Esophagus muscularis mucosa (tissue), 4 donors: Measurements from ENCODE around the gene THOP1. TPM values are rescaled to one million over a fixed set of nuclear protein-coding genes. Genes with fewer than 3 reads are reported as not detected.

ENCODE experiments used
- DNase-seq: peaks from one replicate; pipeline ENCODE4 v3.0.0-alpha.2; 2017; ENCODE audit errors: extremely low spot score
- H3K27ac ChIP-seq, 4 donors: fragments of 200-600 bp; sonication (generic); replicated peaks in 1 of 4; 1 replicate in 3 of 4; 2 replicates in 1 of 4; pipeline ENCODE4 v1.5.1; 2016 to 2019; ENCODE audit warnings: mild to moderate bottlenecking in 1 of 4
- H3K27me3 ChIP-seq, 4 donors: fragments of 200-600 bp; sonication (generic); one replicate each; pipeline versions ENCODE4 v1.5.1 to v1.6.0; 2016 to 2019
- H3K36me3 ChIP-seq, 4 donors: fragments of 200-600 bp; sonication (generic); one replicate each; pipeline ENCODE4 v1.5.1; 2016 to 2019
- H3K4me1 ChIP-seq, 4 donors: fragments of 200-600 bp; sonication (generic); one replicate each; pipeline ENCODE4 v1.5.1; 2016 to 2019
- H3K4me3 ChIP-seq, 4 donors: fragments of 200-600 bp; sonication (generic); 1 replicate in 2 of 4; 2 replicates in 2 of 4; pipeline ENCODE4 v1.5.1; 2016 to 2019; ENCODE audit warnings: mild to moderate bottlenecking in 4 of 4, moderate library complexity in 1 of 4
- H3K9me3 ChIP-seq, 4 donors: fragments of 200-600 bp; sonication (generic); 1 replicate in 3 of 4; 2 replicates in 1 of 4; pipeline ENCODE4 v1.5.1; 2016 to 2019
- EP300 ChIP-seq: sonication (generic); formaldehyde crosslinking; IDR thresholded peaks from one replicate; pipeline ENCODE4 v1.6.1; 2017; ENCODE audit warnings: antibody characterized with exemption
- POLR2A ChIP-seq: fragments of 450-650 bp; IDR thresholded peaks from one replicate; pipeline ENCODE4 v1.6.1; 2017; ENCODE audit warnings: antibody characterized with exemption, moderate library complexity, mild to moderate bottlenecking, low read depth
- POLR2AphosphoS5 ChIP-seq, 2 donors: sonication (generic); formaldehyde crosslinking; IDR thresholded peaks; one replicate each; pipeline ENCODE4 v1.6.1; 2017; ENCODE audit warnings: antibody characterized with exemption in 2 of 2
- WGBS: methylation state at CpG from one replicate; pipeline ENCODE4 v1.1.5; 2018; 5-methylcytosine and 5-hydroxymethylcytosine counted together
- intact Hi-C: fragments of 100-400 bp; cut with DNase I; formaldehyde crosslinking; loops from one replicate; pipeline ENCODE4 v1.15.1; 2023
- total RNA-seq, 4 donors: library from RNA; depleted of rRNA; stranded (reverse); fragments of >200 nt; gene quantifications; one replicate each; pipeline versions ENCODE4 v1.1.0 to v1.2.1, GENCODE V29; 2016
- TF ChIP-seq, protein P1 (sequence below), 3 experiments: fragments of 200-600 bp in 2 of 3; fragments of 450-650 bp in 1 of 3; sonication (generic) in 2 of 3; IDR thresholded peaks; one replicate each; pipeline ENCODE4 v1.5.1; 2017 to 2019; ENCODE audit warnings: antibody characterized with exemption in 3 of 3, mild to moderate bottlenecking in 2 of 3, moderate library complexity in 1 of 3

The THOP1 gene
- total RNA-seq, 4 donors from 2014 or later, result 22.8 to 65.3 (median 42.4) TPM

DNA sequence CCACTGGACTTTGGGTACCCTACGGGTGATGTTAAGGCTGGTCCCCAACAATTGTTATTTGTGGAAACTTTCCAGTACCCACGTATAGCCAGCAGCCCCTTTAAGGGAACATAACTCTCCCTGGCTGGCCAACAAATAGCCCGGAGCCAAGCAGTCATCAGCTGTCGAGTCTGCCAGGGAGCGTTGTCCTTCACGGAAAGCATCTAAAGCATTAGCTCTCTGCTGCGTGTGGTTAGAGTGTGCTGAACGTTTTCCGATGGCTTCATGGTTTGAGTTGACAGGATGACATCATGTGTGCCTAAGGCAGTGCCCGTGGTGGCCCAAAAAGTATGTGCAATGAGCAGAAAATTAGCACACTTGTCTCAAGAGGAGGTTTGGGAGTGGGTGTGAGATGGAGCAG, 78.5 kb downstream of the THOP1 start:
- H3K4me3 ChIP-seq, result no peak overlapping the region
- intact Hi-C loops, result no loop called here
- H3K27ac ChIP-seq, result no peak overlapping the region
- H3K4me1 ChIP-seq, result no peaks in the 10 kb centered on the region
- H3K36me3 ChIP-seq, result no peaks in the 10 kb centered on the region
- DNase-seq, result no peak
- TF ChIP-seq POLR2A, result no peak
- TF ChIP-seq, protein P1, sequence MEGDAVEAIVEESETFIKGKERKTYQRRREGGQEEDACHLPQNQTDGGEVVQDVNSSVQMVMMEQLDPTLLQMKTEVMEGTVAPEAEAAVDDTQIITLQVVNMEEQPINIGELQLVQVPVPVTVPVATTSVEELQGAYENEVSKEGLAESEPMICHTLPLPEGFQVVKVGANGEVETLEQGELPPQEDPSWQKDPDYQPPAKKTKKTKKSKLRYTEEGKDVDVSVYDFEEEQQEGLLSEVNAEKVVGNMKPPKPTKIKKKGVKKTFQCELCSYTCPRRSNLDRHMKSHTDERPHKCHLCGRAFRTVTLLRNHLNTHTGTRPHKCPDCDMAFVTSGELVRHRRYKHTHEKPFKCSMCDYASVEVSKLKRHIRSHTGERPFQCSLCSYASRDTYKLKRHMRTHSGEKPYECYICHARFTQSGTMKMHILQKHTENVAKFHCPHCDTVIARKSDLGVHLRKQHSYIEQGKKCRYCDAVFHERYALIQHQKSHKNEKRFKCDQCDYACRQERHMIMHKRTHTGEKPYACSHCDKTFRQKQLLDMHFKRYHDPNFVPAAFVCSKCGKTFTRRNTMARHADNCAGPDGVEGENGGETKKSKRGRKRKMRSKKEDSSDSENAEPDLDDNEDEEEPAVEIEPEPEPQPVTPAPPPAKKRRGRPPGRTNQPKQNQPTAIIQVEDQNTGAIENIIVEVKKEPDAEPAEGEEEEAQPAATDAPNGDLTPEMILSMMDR (IDR thresholded peaks at IDR 0.05), result no peak
- no peak for TF ChIP-seq POLR2AphosphoS5 (IDR thresholded peaks at IDR 0.05)
- no peak for TF ChIP-seq EP300
- WGBS, result 80% methylated on average over 5 of the region's 10 CpGs
- H3K9me3 ChIP-seq, result peaks cover 0 to 12% (median 5%) of the 10 kb centered on the region in 4 donors
- no peaks in the 10 kb centered on the region for H3K27me3 ChIP-seq

Other genes with a start within 250 kb of the THOP1 start
- 10 to 100 TPM in 3 of 4 donors, 1 to 10 TPM in 1; 6.3 to 18.8 (median 13.0) TPM for gene GNG7, start 82.8 kb upstream of the THOP1 start, total RNA-seq
- gene DIRAS1, start 64.1 kb upstream of the THOP1 start, total RNA-seq, result 10 to 100 TPM in 3 of 4 donors, 1 to 10 TPM in 1; 7.0 to 19.2 (median 14.3) TPM
- gene SLC39A3, start 45.5 kb upstream of the THOP1 start, total RNA-seq, result 10 to 100 TPM; 31.6 to 36.9 (median 33.8) TPM
- gene SGTA, start 2.2 kb upstream of the THOP1 start, total RNA-seq, result 10 to 100 TPM; 53.6 to 71.2 (median 59.2) TPM
- 1 to 10 TPM; 2.9 to 7.1 (median 4.6) TPM for gene ZNF554, start 34.4 kb downstream of the THOP1 start, total RNA-seq
- 1 to 10 TPM; 3.0 to 7.5 (median 5.3) TPM for gene ZNF555, start 56.0 kb downstream of the THOP1 start, total RNA-seq
- gene ZNF556, start 81.8 kb downstream of the THOP1 start, total RNA-seq, result under 1 TPM in 1 of 4 donors, not detected in 3; 0.42 TPM
- gene ZNF57, start 115.4 kb downstream of the THOP1 start, total RNA-seq, result 1 to 10 TPM; 2.2 to 3.6 (median 2.3) TPM
- gene ZNF77, start 159.5 kb downstream of the THOP1 start, total RNA-seq, result 1 to 10 TPM; 2.5 to 4.2 (median 3.0) TPM
- gene TLE6, start 192.1 kb downstream of the THOP1 start, total RNA-seq, result 1 to 10 TPM in 1 of 4 donors, under 1 TPM in 2, not detected in 1; 0.75 to 1.2 (median 0.91) TPM
- gene TLE2, start 243.8 kb downstream of the THOP1 start, total RNA-seq, result 10 to 100 TPM; 34.0 to 51.2 (median 44.1) TPM